ENCODE results near the gene HOXA10. TPM values are rescaled to one million over a fixed set of nuclear protein-coding genes. Genes with fewer than 3 reads are reported as not detected.

HOXA10 gene
- total and polyA plus RNA-seq, 4 donors, result 0.03 to 0.70 (median 0.13) TPM

GRCh38 chr7:27213433-27214238 lies 39.5 kb upstream of the HOXA10 start:
- no peak overlapping the region for H3K9ac ChIP-seq (ENCODE audit: low read depth in 1 of 2, low read length in 2 of 2)
- no peaks in the 10 kb centered on the region for H3K9me3 ChIP-seq (ENCODE audit: control insufficient read depth in 4 of 4, low read length in 3 of 4)
- H3K36me3 ChIP-seq (ENCODE audit: control insufficient read depth in 4 of 4, insufficient read depth in 3 of 4, low read depth in 1 of 4, low read length in 3 of 4), result no peaks in the 10 kb centered on the region
- H3K4me1 ChIP-seq (ENCODE audit: control insufficient read depth in 4 of 4, insufficient read depth in 4 of 4, low read length in 3 of 4), result peaks cover 6 to 10% (median 7%) of the 10 kb centered on the region in 4 donors
- no peak overlapping the region for H3K4me3 ChIP-seq (ENCODE audit: low read depth in 1 of 3, low read length in 3 of 3)
- peaks cover 0 to 10% (median 7%) of the 10 kb centered on the region in 4 donors for H3K27me3 ChIP-seq (ENCODE audit: control insufficient read depth in 4 of 4, insufficient read depth in 4 of 4, low read length in 3 of 4)
- no peak overlapping the region for H3K27ac ChIP-seq (ENCODE audit: low read depth in 1 of 2, low read length in 2 of 2)
- TF ChIP-seq HNF4A (conservative IDR thresholded peaks at IDR 0.05) (no peak), SP1 (IDR thresholded peaks at IDR 0.05) (no peak), CTCF (IDR thresholded peaks at IDR 0.05; ENCODE audit: low read depth, low read length, missing input control) (no peak), YY1 (IDR thresholded peaks at IDR 0.05) (no peak), RAD21 (IDR thresholded peaks at IDR 0.05) (no peak), ZBTB33 (IDR thresholded peaks at IDR 0.05) (no peak), JUND (IDR thresholded peaks at IDR 0.05) (no peak), EGR1 (IDR thresholded peaks at IDR 0.05; ENCODE audit: low read depth in 2 of 2) (no peak), HNF4G (IDR thresholded peaks at IDR 0.05) (no peak), NR2F2 (IDR thresholded peaks at IDR 0.05) (no peak), TAF1 (conservative IDR thresholded peaks at IDR 0.05) (no peak), RXRA (IDR thresholded peaks at IDR 0.05) (no peak), MAX (IDR thresholded peaks at IDR 0.05) (no peak), GABPA (IDR thresholded peaks at IDR 0.05 in 1 of 2, conservative IDR thresholded peaks at IDR 0.05 in 1 of 2) (no peak)
- no peak for DNase-seq (ENCODE audit: low spot score)
- 36% methylated on average over 50 of the region's 50 CpGs for WGBS

- H3K4me3 ChIP-seq (ENCODE audit: low read depth in 1 of 3, low read length in 3 of 3), result no peak overlapping the region
- no peaks in the 10 kb centered on the region for H3K9me3 ChIP-seq (ENCODE audit: control insufficient read depth in 4 of 4, low read length in 3 of 4)
- H3K36me3 ChIP-seq (ENCODE audit: control insufficient read depth in 4 of 4, insufficient read depth in 3 of 4, low read depth in 1 of 4, low read length in 3 of 4), result no peaks in the 10 kb centered on the region
- TF ChIP-seq RXRA (IDR thresholded peaks at IDR 0.05), result no peak
- TF ChIP-seq FOXA2 (IDR thresholded peaks at IDR 0.05), result no peak
- no peak for TF ChIP-seq HNF4G (IDR thresholded peaks at IDR 0.05)
- TF ChIP-seq SP1 (IDR thresholded peaks at IDR 0.05), result no peak
- TF ChIP-seq JUND (IDR thresholded peaks at IDR 0.05), result no peak
- TF ChIP-seq NR2F2 (IDR thresholded peaks at IDR 0.05), result no peak
- no peak for TF ChIP-seq ATF3 (IDR thresholded peaks at IDR 0.05)
- TF ChIP-seq FOXA1 (IDR thresholded peaks at IDR 0.05), result no peak
- no peak for TF ChIP-seq ZBTB33 (IDR thresholded peaks at IDR 0.05)
- peaks cover 6 to 10% (median 7%) of the 10 kb centered on the region in 4 donors for H3K4me1 ChIP-seq (ENCODE audit: control insufficient read depth in 4 of 4, insufficient read depth in 4 of 4, low read length in 3 of 4)
- H3K27ac ChIP-seq (ENCODE audit: low read depth in 1 of 2, low read length in 2 of 2), result no peak overlapping the region
- 22% methylated on average over 52 of the region's 52 CpGs for WGBS
- H3K27me3 ChIP-seq (ENCODE audit: control insufficient read depth in 4 of 4, insufficient read depth in 4 of 4, low read length in 3 of 4), result peaks cover 0 to 10% (median 9%) of the 10 kb centered on the region in 4 donors
- no peak for DNase-seq (ENCODE audit: low spot score)
- H3K9ac ChIP-seq (ENCODE audit: low read depth in 1 of 2, low read length in 2 of 2), result no peak overlapping the region
Observed at GRCh38 chr7:27212497-27213432, 38.6 kb upstream of the HOXA10 start.
